RWPE1 (cell line): ENCODE measurements around the gene LSM14A.
"Not testable (repeated sequence)": the region's sequence is repeated elsewhere in the genome, so short reads cannot be mapped to it uniquely, and the experiment has no call there.

Experiments used
- CTCF ChIA-PET: fragments of 350-600 bp; sonication (Branson Sonifier 250); formaldehyde crosslinking; extraction: SDS; loops from one replicate; lab custom pipeline; 2021; lab: Yijun Ruan, JAX
- POLR2A ChIA-PET: fragments of 400-600 bp; formaldehyde crosslinking; extraction: SDS; loops from one replicate; lab custom pipeline; 2020; ENCODE audit warnings: antibody characterized with exemption; ENCODE audit not compliant: low non-redundant PET; lab: Yijun Ruan, JAX
- DNase-seq: peaks from one replicate; pipeline ENCODE4 v3.0.0; 2012; ENCODE audit warnings: low spot score
- H3K27ac ChIP-seq: fragments of 450-650 bp; 2 replicates; pipeline ENCODE4 v1.5.1; 2017
- TF ChIP-seq, protein P1 (sequence below): fragments of 450-650 bp; conservative IDR thresholded peaks from 2 replicates; pipeline ENCODE4 v1.5.1; 2017; ENCODE audit warnings: low read depth, mild to moderate bottlenecking

The LSM14A gene

GRCh38 chr19:34208291-34208884 is 36.1 kb downstream of the LSM14A start:
- H3K27ac ChIP-seq = no peak overlapping the region
- POLR2A ChIA-PET = no interaction called here
- TF ChIP-seq, protein P1, sequence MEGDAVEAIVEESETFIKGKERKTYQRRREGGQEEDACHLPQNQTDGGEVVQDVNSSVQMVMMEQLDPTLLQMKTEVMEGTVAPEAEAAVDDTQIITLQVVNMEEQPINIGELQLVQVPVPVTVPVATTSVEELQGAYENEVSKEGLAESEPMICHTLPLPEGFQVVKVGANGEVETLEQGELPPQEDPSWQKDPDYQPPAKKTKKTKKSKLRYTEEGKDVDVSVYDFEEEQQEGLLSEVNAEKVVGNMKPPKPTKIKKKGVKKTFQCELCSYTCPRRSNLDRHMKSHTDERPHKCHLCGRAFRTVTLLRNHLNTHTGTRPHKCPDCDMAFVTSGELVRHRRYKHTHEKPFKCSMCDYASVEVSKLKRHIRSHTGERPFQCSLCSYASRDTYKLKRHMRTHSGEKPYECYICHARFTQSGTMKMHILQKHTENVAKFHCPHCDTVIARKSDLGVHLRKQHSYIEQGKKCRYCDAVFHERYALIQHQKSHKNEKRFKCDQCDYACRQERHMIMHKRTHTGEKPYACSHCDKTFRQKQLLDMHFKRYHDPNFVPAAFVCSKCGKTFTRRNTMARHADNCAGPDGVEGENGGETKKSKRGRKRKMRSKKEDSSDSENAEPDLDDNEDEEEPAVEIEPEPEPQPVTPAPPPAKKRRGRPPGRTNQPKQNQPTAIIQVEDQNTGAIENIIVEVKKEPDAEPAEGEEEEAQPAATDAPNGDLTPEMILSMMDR = no peak
- DNase-seq = no peak
- CTCF ChIA-PET = interaction anchor here (0.6 kb wide), 1 partner anchor 12 kb away, joined by 3 read pairs; no protein-coding TSS in a partner anchor

DNA sequence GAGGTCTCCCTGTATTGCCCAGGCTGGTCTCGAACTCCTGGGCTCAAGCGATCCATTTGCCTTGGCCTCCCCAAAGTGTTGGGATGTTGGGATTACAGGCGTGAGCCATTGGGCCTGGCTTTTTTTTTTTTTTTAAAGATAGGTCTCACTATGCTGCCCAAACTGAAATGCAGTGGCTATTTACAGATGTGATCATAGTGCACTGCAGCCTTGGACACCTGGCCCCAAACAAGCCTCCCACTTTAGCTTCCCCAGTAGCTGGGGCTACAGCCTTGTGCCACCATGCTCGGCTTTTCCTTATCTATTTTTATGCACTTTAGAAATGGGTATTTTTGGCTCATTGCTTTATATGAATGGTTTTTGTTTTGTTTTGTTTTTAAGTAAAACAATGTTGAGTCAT is 37.4 kb downstream of the LSM14A start:
- CTCF ChIA-PET = no interaction called here
- TF ChIP-seq, protein P1 = no peak
- POLR2A ChIA-PET = no interaction called here
- DNase-seq = no peak
- H3K27ac ChIP-seq = no peak overlapping the region

DNA sequence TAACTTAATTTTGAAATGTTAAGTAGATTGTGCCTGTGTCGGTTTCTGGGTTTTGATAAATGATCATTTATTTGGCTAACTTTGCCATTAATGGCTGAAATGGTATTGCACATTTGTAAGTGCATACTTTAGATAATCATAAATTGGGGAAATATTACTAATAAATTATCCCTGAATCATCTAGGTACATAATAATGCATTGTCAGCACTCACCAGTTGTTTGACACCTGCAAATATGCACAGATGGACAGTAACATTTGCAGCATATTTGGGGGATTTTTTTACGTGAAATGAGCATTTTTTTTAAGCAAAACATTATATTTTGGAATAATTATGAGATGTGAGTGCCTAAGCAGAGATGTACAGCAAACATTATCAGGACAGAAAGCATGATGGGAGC is 41.0 kb downstream of the LSM14A start:
- DNase-seq = no peak
- TF ChIP-seq, protein P1 = no peak
- ChIA-PET CTCF (no interaction called here), POLR2A (no interaction called here)
- no peak overlapping the region for H3K27ac ChIP-seq

GRCh38 chr19:34214040-34214439 is 41.7 kb downstream of the LSM14A start:
- POLR2A ChIA-PET = no interaction called here

DNA sequence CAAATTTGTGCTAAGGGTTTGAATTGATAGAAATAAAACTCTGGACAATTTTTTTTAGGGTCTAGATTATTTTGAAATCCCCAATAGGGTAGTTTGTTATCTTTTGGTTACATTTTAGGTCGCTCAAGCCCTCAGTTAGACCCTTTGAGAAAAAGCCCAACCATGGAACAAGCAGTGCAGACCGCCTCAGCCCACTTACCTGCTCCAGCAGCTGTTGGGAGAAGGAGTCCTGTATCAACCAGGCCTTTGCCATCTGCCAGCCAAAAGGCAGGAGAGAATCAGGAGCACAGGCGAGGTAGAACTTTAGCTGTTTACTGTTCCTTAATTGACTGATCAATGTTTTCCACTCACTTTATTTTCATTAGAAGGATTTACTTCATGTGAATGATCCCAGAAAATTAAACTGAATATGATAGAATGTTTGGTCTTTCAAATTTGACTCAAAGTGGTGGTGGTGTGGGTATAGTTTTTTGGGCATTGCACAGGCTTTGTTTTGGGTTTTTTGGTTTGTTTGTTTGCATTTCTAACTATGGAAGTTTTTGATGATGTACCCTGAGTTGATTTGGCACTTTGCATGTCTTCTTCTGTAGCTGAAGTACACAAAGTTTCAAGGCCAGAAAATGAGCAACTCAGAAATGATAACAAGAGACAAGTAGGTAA is 42.8 kb downstream of the LSM14A start:
- ChIA-PET POLR2A (no interaction called here), CTCF (interaction anchor here (0.6 kb wide), 1 partner anchor 89 kb away, joined by 4 read pairs; no protein-coding TSS in a partner anchor)
- H3K27ac ChIP-seq = no peak overlapping the region
- DNase-seq = no peak
- TF ChIP-seq, protein P1 = no peak

More at GRCh38 chr19:34214040-34214439, 41.7 kb downstream of the LSM14A start:
- TF ChIP-seq, protein P1 = no peak
- no peak overlapping the region for H3K27ac ChIP-seq
- DNase-seq = no peak
- CTCF ChIA-PET = no interaction called here

DNA sequence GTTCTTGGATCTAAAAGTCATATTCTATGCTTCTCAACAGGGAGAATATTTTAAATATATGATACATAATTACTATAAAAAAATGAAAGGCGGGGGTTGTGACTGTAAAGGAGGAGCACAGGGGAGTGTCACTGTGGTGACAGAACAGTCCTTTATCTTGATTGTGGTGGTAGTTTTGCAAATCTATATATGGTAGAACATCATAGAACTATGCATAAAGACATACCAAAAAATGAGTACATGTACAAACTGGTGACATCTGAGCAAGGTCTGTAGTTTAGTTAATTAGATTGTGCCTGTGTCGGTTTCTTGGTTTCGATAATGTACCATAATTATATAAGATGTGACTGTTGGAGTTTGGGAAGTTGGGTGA is 43.3 kb downstream of the LSM14A start:
- TF ChIP-seq, protein P1 = no peak
- DNase-seq = no peak
- no peak overlapping the region for H3K27ac ChIP-seq
- ChIA-PET POLR2A (no interaction called here), CTCF (interaction anchor here (0.6 kb wide), 1 partner anchor 88 kb away, joined by 4 read pairs; no protein-coding TSS in a partner anchor)

DNA sequence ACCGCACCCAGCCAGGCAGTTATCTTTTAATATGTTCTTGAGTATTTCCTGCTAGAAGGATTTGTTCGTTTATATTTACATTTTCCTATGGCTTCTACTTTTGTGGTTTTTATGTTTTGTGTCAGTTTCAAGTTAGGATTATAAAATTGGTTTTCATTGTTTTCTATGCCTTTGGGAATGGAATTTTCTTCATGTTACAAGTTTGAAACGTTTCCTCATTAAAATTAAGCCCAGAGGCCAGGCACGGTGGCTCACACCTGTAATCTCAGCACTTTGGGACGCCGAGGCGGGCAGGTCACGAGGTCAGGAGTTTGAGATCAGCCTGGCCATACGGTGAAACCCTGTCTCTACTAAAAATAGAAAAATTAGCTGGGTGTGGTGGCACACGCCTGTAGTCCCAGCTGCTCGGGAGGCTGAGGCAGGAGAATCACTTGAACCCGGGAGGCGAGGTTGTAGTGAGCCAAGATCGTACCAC is 44.5 kb downstream of the LSM14A start:
- CTCF ChIA-PET = interaction anchor here (0.7 kb wide), 1 partner anchor 233 kb away, joined by 5 read pairs; no protein-coding TSS in a partner anchor
- peak overlapping the region; percentile 20; the same call in 1 of the 2 replicates for H3K27ac ChIP-seq
- POLR2A ChIA-PET, DNase-seq: not testable (repeated sequence)
